SK-N-SH (cell line): ENCODE results near the gene RUNDC1. TPM values are rescaled to one million over a fixed set of nuclear protein-coding genes. Genes with fewer than 3 reads are reported as not detected.

Experiments
- CTCF ChIA-PET: fragments of 300-600, 350-600 bp; formaldehyde crosslinking; extraction: SDS; loops from one replicate; lab custom pipeline; 2021; lab: Yijun Ruan, JAX
- POLR2A ChIA-PET: fragments of 350-600 bp; sonication (Branson Sonifier 250); formaldehyde crosslinking; extraction: SDS; loops from one replicate; lab custom pipeline; 2020; ENCODE audit warnings: antibody characterized with exemption, inconsistent platforms; lab: Yijun Ruan, JAX
- DNase-seq: peaks from one replicate; pipeline ENCODE4 v3.0.0; 2012
- H2AFZ ChIP-seq: fragments of 200-600 bp; sonication (generic); 2 replicates; pipeline ENCODE4 v1.8.1; 2016; ENCODE audit warnings: antibody characterized with exemption, mild to moderate bottlenecking, low read depth
- H3F3A ChIP-seq: fragments of 200-600 bp; sonication (generic); replicated peaks from 2 replicates; pipeline ENCODE3; 2016; ENCODE audit warnings: antibody characterized with exemption, mild to moderate bottlenecking; ENCODE audit not compliant: insufficient read depth
- H3K27ac ChIP-seq, 2 experiments: fragments of 200-500 bp in 1 of 2; fragments of 200-600 bp in 1 of 2; sonication (Bioruptor generic) in 1 of 2; sonication (generic), shearing (Covaris generic) in 1 of 2; 2 replicates each; pipeline versions ENCODE4 v1.5.1 to v1.6.1; 2014 to 2016; ENCODE audit warnings: low read depth in 2 of 2, inconsistent platforms in 1 of 2, low read length in 1 of 2, mild to moderate bottlenecking in 1 of 2, mixed read lengths in 1 of 2
- H3K27me3 ChIP-seq: fragments of 200-600 bp; sonication (generic), shearing (Covaris generic); 2 replicates; pipeline ENCODE4 v1.6.1; 2016; ENCODE audit warnings: mixed run types; ENCODE audit not compliant: insufficient read depth
- H3K36me3 ChIP-seq, 2 experiments: fragments of 200-500 bp in 1 of 2; fragments of 200-600 bp in 1 of 2; sonication (Bioruptor generic) in 1 of 2; sonication (generic) in 1 of 2; replicated peaks in 1 of 2; 2 replicates each; pipeline versions ENCODE3 to v1.5.1; 2014 to 2016; ENCODE audit warnings: low read length in 1 of 2, mild to moderate bottlenecking in 1 of 2; ENCODE audit not compliant: insufficient read depth in 2 of 2, control insufficient read depth in 1 of 2
- H3K4me1 ChIP-seq, 2 experiments: fragments of 200-500 bp in 1 of 2; fragments of 200-600 bp in 1 of 2; sonication (Bioruptor generic) in 1 of 2; sonication (generic), shearing (Covaris generic) in 1 of 2; 2 replicates each; pipeline versions ENCODE4 v1.5.1 to v1.6.1; 2014 to 2016; ENCODE audit warnings: low read depth in 1 of 2, low read length in 1 of 2, mixed run types in 1 of 2; ENCODE audit not compliant: insufficient read depth in 2 of 2, control insufficient read depth in 1 of 2
- H3K4me2 ChIP-seq: fragments of 200-600 bp; sonication (generic), shearing (Covaris generic); 2 replicates; pipeline ENCODE4 v1.6.1; 2017; ENCODE audit warnings: mixed run types
- H3K4me3 ChIP-seq, 2 experiments: fragments of 200-500 bp in 1 of 2; fragments of 200-600 bp in 1 of 2; sonication (Bioruptor generic) in 1 of 2; sonication (generic), shearing (Covaris generic) in 1 of 2; 2 replicates each; pipeline versions ENCODE4 v1.5.1 to v1.8.1; 2014 to 2016; ENCODE audit warnings: low read depth in 2 of 2, inconsistent platforms in 1 of 2, low read length in 1 of 2, mild to moderate bottlenecking in 1 of 2, mixed read lengths in 1 of 2, moderate library complexity in 1 of 2
- H3K79me2 ChIP-seq: fragments of 200-600 bp; sonication (generic); 2 replicates; pipeline ENCODE4 v1.8.1; 2017; ENCODE audit warnings: mild to moderate bottlenecking; ENCODE audit not compliant: insufficient read depth
- H3K9ac ChIP-seq: fragments of 200-600 bp; sonication (generic); 2 replicates; pipeline ENCODE4 v1.6.1; 2017; ENCODE audit warnings: mixed run types
- H3K9me2 ChIP-seq: fragments of 200-600 bp; sonication (generic); 2 replicates; pipeline ENCODE4 v1.6.1; 2017; ENCODE audit warnings: mixed run types
- H3K9me3 ChIP-seq: fragments of 200-600 bp; sonication (generic); 2 replicates; pipeline ENCODE4 v1.6.1; 2017; ENCODE audit warnings: mixed run types, mild to moderate bottlenecking, moderate library complexity
- H4K20me1 ChIP-seq: fragments of 200-600 bp; sonication (generic); 2 replicates; pipeline ENCODE4 v1.6.1; 2017; ENCODE audit warnings: mild to moderate bottlenecking, mixed run types; ENCODE audit not compliant: insufficient read depth
- ELF1 ChIP-seq: IDR thresholded peaks from 2 replicates; pipeline ENCODE4 v1.4.0; 2012
- EP300 ChIP-seq, 2 experiments: IDR thresholded peaks; 2 replicates each; pipeline versions ENCODE4 v1.4.0 to v1.6.1; 2012; ENCODE audit warnings: borderline replicate concordance in 1 of 2, low read depth in 1 of 2, low read length in 1 of 2
- FOSL2 ChIP-seq: IDR thresholded peaks from 2 replicates; pipeline ENCODE4 v1.4.0; 2012; ENCODE audit warnings: low read depth, mild to moderate bottlenecking, moderate library complexity, borderline replicate concordance
- FOXJ3 ChIP-seq: sonication (generic); formaldehyde crosslinking; IDR thresholded peaks from 2 replicates; pipeline ENCODE4 v1.5.1; 2020; ENCODE audit warnings: mild to moderate bottlenecking, missing genetic modification reagents
- FOXM1 ChIP-seq: IDR thresholded peaks from 2 replicates; pipeline ENCODE4 v1.4.0; 2012; ENCODE audit warnings: low read depth, mild to moderate bottlenecking
- GATA2 ChIP-seq: sonication (generic); formaldehyde crosslinking; IDR thresholded peaks from 2 replicates; pipeline ENCODE4 v1.5.0; 2020; ENCODE audit warnings: mild to moderate bottlenecking, missing genetic modification reagents
- JUND ChIP-seq: IDR thresholded peaks from 2 replicates; pipeline ENCODE4 v1.4.0; 2012
- MAX ChIP-seq: IDR thresholded peaks from 2 replicates; pipeline ENCODE4 v1.4.0; 2012; ENCODE audit warnings: low read depth
- MEF2A ChIP-seq: IDR thresholded peaks from 2 replicates; pipeline ENCODE4 v1.4.0; 2012; ENCODE audit warnings: low read depth, borderline replicate concordance
- MXI1 ChIP-seq: IDR thresholded peaks from 2 replicates; pipeline ENCODE4 v1.6.1; 2012; ENCODE audit warnings: mild to moderate bottlenecking, low read depth, low read length, improper control_type of control experiment
- REST ChIP-seq: IDR thresholded peaks from 2 replicates; pipeline ENCODE4 v1.6.1; 2012; ENCODE audit warnings: mild to moderate bottlenecking, low read depth, low read length, moderate library complexity
- RFX5 ChIP-seq: IDR thresholded peaks from 2 replicates; pipeline ENCODE4 v1.6.1; 2012; ENCODE audit warnings: mild to moderate bottlenecking, improper control_type of control experiment, low read length
- TCF12 ChIP-seq: IDR thresholded peaks from 2 replicates; pipeline ENCODE4 v1.4.0; 2012
- TEAD4 ChIP-seq: IDR thresholded peaks from 2 replicates; pipeline ENCODE4 v1.4.0; 2012; ENCODE audit warnings: mild to moderate bottlenecking, borderline replicate concordance; ENCODE audit not compliant: insufficient read depth
- USF2 ChIP-seq: fragments of 150-350 bp; IDR thresholded peaks from 2 replicates; pipeline ENCODE4 v1.6.1; 2017; ENCODE audit warnings: antibody characterized with exemption, low read length, low read depth, borderline replicate concordance
- ZBTB33 ChIP-seq: IDR thresholded peaks from 2 replicates; pipeline ENCODE4 v1.4.0; 2012; ENCODE audit warnings: low read depth, borderline replicate concordance
- WGBS: methylation state at CpG from one replicate; pipeline ENCODE4 v1.1.6; 2017; ENCODE audit warnings: low lambda C conversion rate; 5-methylcytosine and 5-hydroxymethylcytosine counted together
- polyA plus RNA-seq, 3 experiments: library from polyadenylated mRNA; depleted of rRNA; stranded (reverse); fragments of >200 nt; gene quantifications; 2 replicates each; pipeline ENCODE4 v1.2.3, GENCODE V29; 2012

RUNDC1 gene
- polyA plus RNA-seq, 1 of the 3 experiments (the other 2 are of a cell fraction): 9.0 TPM

- H3K4me2 ChIP-seq: no peak overlapping the region
- no peak for DNase-seq
- H3K27ac ChIP-seq: no peak overlapping the region; a peak in 1 of 4 replicates
- no peak overlapping the region for H3K4me3 ChIP-seq
- ChIA-PET CTCF (interaction anchor here (1.1 kb wide), 1 partner anchor 16 kb away, joined by 3 read pairs; no protein-coding TSS in a partner anchor), POLR2A (interaction anchor here (1.0 kb wide), 1 partner anchor 16 kb away, joined by 3 read pairs; no protein-coding TSS in a partner anchor)
- no peaks in the 10 kb centered on the region for H3K79me2 ChIP-seq
- H4K20me1 ChIP-seq: no peaks in the 10 kb centered on the region
- no peaks in the 10 kb centered on the region for H3K36me3 ChIP-seq
- peaks cover 0 to 5% of the 10 kb centered on the region in 2 experiments; a peak in 1 of 4 replicates for H3K4me1 ChIP-seq
- H2AFZ ChIP-seq: no peak overlapping the region
- WGBS: 83% methylated on average over 2 of the region's 2 CpGs
- no peaks in the 10 kb centered on the region for H3F3A ChIP-seq
- no peaks in the 10 kb centered on the region for H3K9me3 ChIP-seq
- no peaks in the 10 kb centered on the region for H3K27me3 ChIP-seq
- H3K9ac ChIP-seq: no peak overlapping the region
- TF ChIP-seq TEAD4 (no peak), EP300 (IDR thresholded peaks at IDR 0.05; ENCODE audit: borderline replicate concordance in 1 of 2, low read depth in 1 of 2, low read length in 1 of 2) (no peak), FOXM1 (no peak), USF2 (no peak), MAX (no peak), RFX5 (no peak), MXI1 (no peak), TCF12 (no peak), ELF1 (no peak), JUND (no peak), GATA2 (CRISPR knock-in tag) (no peak), FOXJ3 (no peak), REST (no peak), FOSL2 (no peak), MEF2A (no peak), ZBTB33 (no peak)
- TF ChIP-seq, all 33 proteins: peak for 0
- no peaks in the 10 kb centered on the region for H3K9me2 ChIP-seq
These were observed 60.3 kb downstream of the RUNDC1 start for GRCh38 chr17:43040655-43041054.
